Keratinocyte (primary cell): ENCODE data around the gene ST8SIA6.

Experiments
- CTCF ChIP-seq, 3 experiments: IDR thresholded peaks in 1 of 3; conservative IDR thresholded peaks in 1 of 3; optimal IDR thresholded peaks in 1 of 3; 2 replicates in 2 of 3; 3 replicates in 1 of 3; pipeline versions ENCODE3 to v1.5.1; 2011; ENCODE audit warnings: low read length in 3 of 3, mild to moderate bottlenecking in 3 of 3, moderate library complexity in 2 of 3, control low read depth in 1 of 3, inconsistent platforms in 1 of 3; ENCODE audit not compliant: insufficient read depth in 2 of 3; ENCODE audit errors: extremely low read depth in 1 of 3
- EZH2 ChIP-seq: IDR thresholded peaks from one replicate; pipeline ENCODE4 v1.6.1; 2012; ENCODE audit warnings: inconsistent platforms, mild to moderate bottlenecking, low read length, moderate library complexity

- TF ChIP-seq CTCF (optimal IDR thresholded peaks at IDR 0.05 in 1 of 3, IDR thresholded peaks at IDR 0.05 in 1 of 3, conservative IDR thresholded peaks at IDR 0.05 in 1 of 3; ENCODE audit: extremely low read depth in 1 of 3, insufficient read depth in 2 of 3, low read length in 3 of 3) (no peak), EZH2 (no peak)
These were observed 51.2 kb downstream of the ST8SIA6 start for GRCh38 chr10:17403161-17403560.
